NB4 (cell line): ENCODE data around the gene CIC.
A peak's percentile ranks its signal among the peaks of the same experiment; 100 is the strongest.

Source experiments
- DNase-seq: peaks from one replicate; pipeline ENCODE4 v3.0.0; 2010; ENCODE audit warnings: low read depth
- H3K4me3 ChIP-seq: one replicate; pipeline ENCODE4 v1.5.1; 2011; ENCODE audit warnings: mild to moderate bottlenecking, low read depth, low read length, moderate library complexity
- CTCF ChIP-seq: IDR thresholded peaks from one replicate; pipeline ENCODE4 v1.5.1; 2012; ENCODE audit warnings: low read depth, low read length
- MYC ChIP-seq: IDR thresholded peaks from 2 replicates; pipeline ENCODE4 v1.6.1; 2011; ENCODE audit warnings: low read depth, low read length
- POLR2A ChIP-seq: IDR thresholded peaks from 2 replicates; pipeline ENCODE4 v1.6.1; 2011; ENCODE audit warnings: mild to moderate bottlenecking; ENCODE audit not compliant: insufficient read length; ENCODE audit errors: extremely low read depth
- TF ChIP-seq, protein P1 (sequence below): IDR thresholded peaks from 2 replicates; pipeline ENCODE4 v1.6.1; 2011; ENCODE audit warnings: low read depth, low read length

CIC gene

DNA sequence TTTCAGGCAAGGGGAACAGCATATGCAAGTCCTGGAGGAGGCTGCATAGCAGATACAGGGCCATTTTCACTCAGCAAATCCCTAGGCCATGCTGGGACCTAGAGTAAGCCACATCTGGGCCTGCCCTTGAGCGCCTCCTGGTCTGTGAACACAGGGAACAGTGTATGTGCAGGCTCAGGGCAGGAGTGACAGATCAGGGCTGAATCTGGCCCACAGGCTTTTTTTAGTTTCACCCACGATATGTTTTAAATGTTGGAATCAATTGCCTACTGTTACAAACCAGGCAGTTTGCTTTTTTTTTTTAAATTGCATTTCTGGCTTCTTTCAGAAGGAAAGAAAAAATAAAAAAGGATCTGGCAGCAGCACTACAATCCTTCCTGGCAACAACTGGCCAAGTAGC, 42.6 kb downstream of the CIC start:
- TF ChIP-seq, protein P1, sequence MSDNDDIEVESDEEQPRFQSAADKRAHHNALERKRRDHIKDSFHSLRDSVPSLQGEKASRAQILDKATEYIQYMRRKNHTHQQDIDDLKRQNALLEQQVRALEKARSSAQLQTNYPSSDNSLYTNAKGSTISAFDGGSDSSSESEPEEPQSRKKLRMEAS = no peak
- TF ChIP-seq POLR2A (no peak), CTCF (peak; percentile 22), MYC (no peak)
- H3K4me3 ChIP-seq = no peak overlapping the region
- no peak for DNase-seq

- TF ChIP-seq MYC (no peak), POLR2A (no peak), CTCF (no peak)
- TF ChIP-seq, protein P1 = no peak
- DNase-seq = no peak
Measured at GRCh38 chr19:42312370-42312769, 43.3 kb downstream of the CIC start.

DNA sequence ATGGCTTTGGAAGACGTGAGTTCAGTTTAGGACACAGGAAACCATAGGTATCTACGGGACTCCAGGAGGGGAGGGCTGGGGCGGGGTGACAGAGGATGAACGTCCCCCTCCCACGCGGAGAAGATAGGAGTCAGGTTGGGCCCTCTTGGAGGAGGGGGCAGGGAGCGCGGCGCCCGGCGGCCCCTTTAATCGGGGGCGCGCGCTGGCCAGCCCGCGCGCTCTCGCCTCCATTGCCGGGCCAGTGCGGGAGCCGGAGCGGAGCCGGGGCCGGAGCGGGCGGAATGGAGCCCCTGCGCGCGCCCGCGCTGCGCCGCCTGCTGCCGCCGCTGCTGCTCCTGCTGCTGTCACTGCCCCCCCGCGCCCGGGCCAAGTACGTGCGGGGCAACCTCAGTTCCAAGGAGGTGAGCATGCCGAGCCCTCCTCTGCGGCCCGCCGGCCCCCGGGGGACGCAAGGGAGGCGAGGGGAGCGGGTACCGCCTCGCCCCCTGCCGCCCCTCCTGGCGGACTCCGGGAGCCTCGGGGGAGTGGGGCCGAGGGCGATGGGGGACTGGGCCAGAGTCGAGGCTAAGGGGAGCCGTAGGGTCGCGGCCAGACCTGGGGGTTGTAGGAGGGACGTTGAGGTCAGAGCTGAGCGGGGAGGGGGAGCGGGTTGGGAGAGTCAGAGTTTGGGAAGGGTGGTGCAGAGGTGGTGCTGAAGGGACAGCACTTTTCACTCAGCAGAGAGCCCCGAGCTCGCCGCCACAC, 44.2 kb downstream of the CIC start, which contains the start of gene TMEM145:
TMEM145 (plus strand) TSS at position 214 of the 744 bp plus-strand sequence; CDS start at position 282, 68 bp downstream.
- no peak within 1 kb of the TSS for H3K4me3 ChIP-seq
- DNase-seq = peak; percentile 55
- TF ChIP-seq POLR2A = no peak

More at GRCh38 chr19:42312370-42312769, 43.3 kb downstream of the CIC start:
- H3K4me3 ChIP-seq = no peak overlapping the region

DNA sequence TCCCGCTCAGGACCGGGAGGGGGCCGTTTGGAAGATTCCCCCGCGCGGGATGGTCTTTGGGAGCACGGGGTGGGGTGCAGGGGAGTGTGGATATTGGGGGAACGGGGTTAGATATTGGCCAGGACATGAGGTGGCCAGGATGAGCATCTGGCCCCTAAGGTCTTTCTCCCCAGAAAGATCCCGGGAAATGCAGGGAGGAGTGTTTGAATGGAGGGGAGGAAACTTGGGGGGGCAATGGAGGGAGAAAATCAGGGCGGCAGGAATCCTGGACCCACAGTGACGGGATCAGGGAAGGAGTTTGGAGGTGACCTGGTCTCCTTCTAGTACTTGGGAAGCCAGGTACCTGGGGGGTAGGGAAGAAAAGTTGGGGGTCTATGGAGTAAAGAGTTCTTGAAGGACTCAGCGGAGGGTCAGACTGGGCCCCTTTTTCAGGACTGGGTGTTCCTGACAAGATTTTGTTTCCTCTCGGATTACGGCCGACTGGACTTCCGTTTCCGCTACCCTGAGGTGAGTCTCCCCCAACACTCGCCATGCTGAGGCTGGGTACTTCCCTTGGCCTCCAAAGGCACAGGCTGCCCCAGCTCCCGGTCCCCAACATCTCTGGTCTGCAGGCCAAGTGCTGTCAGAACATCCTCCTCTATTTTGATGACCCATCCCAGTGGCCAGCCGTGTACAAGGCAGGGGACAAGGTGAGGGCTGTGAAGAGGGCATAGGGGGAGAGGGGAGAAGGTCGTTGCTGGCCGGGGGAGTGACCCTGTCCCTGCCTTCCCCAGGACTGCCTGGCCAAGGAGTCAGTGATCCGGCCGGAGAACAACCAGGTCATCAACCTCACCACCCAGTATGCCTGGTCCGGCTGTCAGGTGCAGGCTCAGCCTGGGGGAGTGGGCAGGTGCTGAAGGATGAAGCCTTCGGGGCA, 45.0 kb downstream of the CIC start:
- TF ChIP-seq, protein P1 = no peak
- TF ChIP-seq MYC = no peak
- no peak for TF ChIP-seq POLR2A
- TF ChIP-seq CTCF = no peak
- DNase-seq = no peak
- no peak overlapping the region for H3K4me3 ChIP-seq

- H3K4me3 ChIP-seq = no peak overlapping the region
- DNase-seq = no peak
- no peak for TF ChIP-seq POLR2A
- no peak for TF ChIP-seq CTCF
- TF ChIP-seq MYC = no peak
- TF ChIP-seq, protein P1 = no peak
Measured at GRCh38 chr19:42315024-42315423, 46.0 kb downstream of the CIC start.
